HG02970 (cell line): ENCODE measurements around the gene OLIG2.

Experiments
- ATAC-seq: cut with Tn5 transposase; IDR thresholded peaks from one replicate; pipeline ENCODE4 v1.9.1; 2021; ENCODE audit warnings: mild to moderate bottlenecking, moderate library complexity, moderate number of reproducible peaks; ENCODE audit not compliant: unreplicated experiment, low FRiP score

OLIG2 gene

DNA sequence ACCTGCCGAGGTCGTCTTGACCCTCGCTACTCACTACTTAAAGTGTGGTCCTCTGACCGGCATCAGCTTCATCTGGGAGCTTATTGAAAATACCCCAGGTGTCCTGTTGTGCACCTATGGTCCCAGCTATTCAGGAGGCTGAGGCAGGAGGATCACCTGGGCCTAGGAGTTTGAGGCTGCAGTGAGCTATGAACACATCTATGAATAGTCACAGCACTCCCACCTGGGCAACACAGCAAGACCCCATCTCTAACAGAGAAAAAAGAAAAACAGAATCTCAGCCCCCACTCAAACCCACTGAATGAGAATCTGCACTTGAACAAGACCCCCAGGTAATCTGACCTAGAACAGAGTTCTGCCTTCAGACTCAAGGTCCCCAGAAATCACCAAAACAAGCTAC, 35.5 kb downstream of the OLIG2 start:
- no peak for ATAC-seq

DNA sequence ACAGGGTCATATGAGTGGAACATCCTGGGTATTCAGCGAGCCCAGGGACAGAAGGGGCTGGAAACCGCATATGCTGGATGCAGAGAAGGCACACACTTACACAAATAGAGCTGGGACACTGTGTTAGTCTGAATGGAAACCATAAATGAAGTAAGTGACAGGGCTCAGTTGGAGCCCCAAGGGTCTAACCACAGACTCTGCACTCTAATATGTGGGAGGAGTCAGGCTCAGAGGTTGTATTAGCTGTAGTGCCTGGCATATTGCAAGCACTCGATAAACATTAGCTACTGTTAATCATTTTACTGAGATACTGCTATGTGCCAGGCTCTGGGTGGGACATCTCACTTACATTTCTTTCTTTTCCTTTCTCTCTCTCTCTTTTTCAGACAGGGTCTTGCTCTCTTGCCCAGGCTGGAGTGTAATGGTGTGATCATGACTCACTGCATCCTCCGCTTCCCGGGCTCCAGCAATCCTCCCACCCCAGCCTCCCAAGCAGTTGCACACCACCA, 37.7 kb downstream of the OLIG2 start:
- no peak for ATAC-seq

DNA sequence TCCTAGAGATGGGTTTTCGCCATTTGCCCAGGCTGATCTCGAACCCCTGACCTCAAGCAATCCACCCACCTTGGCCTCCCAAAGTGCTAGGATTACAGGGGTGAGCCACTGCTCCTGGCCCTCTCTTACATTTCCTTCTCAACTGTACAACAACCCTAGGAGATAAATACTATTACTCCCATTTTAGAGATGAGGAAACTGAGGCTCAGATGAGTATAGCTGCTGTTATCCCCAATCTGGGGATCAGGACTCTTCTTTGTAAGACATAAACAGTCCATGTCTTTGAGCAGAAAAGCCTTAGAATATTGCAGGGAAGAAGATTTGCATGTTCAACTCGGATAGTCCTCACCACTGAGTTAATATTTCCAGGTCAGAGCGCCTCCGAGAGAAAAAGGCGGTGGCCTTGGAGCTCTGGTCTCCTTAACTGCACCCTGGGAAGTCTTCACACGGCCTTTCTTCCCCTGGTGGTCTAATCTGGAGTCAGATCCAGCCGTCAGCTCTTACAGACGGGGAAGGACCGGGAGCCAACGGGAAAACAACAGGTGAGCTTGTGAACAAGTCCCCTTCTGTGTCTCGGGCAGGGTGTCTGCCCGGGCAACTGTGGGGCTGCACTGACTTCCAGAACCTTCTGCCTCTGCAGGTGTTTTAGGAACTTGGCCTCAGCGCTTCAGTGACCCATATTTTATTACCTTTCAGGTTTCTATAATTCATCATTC, 38.3 kb downstream of the OLIG2 start:
- ATAC-seq, result no peak

DNA sequence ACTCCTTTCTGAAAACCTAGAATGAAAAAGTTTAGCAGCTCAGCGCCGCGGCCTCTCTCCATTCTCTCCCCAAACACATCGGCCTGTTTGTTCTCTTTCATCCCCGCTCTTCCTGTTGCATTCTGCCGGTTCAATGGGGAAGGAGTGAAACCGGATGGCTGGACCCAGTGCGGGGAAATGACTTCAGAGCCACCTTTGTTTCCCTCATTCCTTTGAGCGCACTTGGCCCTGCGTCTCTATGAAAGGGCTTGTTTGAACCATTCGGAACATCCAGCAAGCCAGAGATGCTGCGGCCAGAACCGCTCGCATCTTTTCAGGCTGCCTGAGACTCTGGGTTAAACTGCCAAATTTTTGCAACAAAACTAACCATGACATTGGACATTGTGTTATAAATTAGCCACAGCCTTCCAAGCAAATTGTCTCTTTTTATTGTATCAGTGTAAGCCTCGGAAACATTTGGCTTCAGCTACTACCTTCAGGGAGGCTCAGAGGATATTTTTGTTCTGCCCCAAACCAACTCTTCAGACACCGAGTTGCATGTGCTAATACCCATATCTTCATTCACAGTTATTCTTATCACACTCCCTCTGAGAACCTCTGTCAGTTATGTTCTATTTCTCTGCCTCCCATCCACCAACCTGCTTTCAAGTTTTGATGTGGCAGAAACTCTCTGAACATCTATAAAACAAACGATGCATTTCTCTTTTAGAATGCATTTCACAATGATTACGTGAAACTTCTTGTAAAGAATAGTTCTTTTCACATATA, 39.1 kb downstream of the OLIG2 start:
- no peak for ATAC-seq

DNA sequence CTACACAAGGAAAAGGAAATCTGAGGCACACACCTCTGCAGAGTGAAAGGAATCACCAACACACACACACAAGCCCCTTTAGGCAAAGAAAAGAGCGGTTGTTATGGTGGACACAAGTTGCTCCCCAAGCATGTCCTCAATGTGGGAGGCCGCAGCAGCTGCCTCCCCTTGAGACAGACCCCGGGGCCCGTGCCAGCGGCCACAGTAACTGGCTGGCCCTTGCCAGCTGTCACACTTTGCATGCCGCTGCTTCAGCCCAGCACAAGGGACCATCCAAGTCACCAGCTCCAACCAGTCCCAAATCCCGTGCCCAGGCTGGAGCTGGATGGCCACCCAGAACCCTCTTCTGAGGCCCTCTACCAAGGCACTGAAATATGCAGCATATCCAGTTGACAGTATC, 41.3 kb downstream of the OLIG2 start:
- no peak for ATAC-seq

DNA sequence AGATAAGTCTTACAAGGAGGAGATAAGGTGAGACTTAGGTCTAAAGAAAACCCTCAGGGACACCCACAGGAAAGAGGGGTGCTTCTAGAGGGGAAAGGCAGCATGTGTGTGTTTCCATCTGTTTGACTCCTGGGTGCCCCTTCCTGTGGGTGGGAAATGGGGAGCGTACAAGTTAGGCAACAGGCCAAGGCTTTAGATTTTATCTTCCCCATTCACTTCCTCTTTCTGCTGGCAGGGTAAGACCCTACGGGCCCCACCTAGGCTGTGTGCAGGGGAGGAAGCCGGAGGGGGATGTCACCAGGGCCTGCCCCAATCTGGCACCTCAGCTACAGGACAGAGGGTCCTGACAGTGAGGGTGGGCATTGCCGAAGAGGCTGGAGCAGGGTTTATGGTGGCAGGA, 41.7 kb downstream of the OLIG2 start:
- no peak for ATAC-seq

DNA sequence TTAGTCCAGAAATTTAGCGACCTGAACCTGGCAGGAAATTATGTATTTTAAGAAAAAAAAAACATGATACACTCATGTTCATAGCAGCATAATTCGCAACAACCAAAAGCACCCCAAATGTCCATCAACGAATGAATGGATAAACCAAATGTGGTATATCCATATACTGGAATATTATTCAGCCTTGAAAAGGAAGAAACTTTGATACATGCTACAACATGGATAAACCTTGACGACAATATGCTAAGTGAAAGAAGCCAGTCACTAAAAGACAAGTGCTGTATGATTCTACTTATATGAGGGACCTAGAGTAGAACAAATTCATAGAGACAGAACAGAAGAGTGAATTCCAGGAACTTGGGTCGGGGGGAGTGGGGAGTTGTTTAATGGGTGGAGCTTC, 43.5 kb downstream of the OLIG2 start:
- ATAC-seq, result no peak

DNA sequence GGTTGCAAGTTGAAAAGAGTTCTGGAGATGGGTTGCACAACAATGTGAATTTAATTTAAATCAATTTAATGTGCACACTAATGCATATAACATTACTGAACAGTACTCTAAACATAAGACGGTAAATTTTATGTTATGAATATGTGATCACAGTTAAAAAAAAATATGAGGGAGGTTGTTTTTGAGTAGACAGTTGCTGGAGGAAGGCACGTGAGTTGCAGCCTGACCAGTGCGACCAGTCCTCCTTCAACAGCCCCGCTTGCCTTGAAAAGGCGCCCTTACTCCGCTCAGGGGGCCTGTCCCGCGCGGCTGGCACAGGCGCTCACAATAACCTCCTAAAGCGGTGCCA, 43.9 kb downstream of the OLIG2 start:
- ATAC-seq, result no peak

DNA sequence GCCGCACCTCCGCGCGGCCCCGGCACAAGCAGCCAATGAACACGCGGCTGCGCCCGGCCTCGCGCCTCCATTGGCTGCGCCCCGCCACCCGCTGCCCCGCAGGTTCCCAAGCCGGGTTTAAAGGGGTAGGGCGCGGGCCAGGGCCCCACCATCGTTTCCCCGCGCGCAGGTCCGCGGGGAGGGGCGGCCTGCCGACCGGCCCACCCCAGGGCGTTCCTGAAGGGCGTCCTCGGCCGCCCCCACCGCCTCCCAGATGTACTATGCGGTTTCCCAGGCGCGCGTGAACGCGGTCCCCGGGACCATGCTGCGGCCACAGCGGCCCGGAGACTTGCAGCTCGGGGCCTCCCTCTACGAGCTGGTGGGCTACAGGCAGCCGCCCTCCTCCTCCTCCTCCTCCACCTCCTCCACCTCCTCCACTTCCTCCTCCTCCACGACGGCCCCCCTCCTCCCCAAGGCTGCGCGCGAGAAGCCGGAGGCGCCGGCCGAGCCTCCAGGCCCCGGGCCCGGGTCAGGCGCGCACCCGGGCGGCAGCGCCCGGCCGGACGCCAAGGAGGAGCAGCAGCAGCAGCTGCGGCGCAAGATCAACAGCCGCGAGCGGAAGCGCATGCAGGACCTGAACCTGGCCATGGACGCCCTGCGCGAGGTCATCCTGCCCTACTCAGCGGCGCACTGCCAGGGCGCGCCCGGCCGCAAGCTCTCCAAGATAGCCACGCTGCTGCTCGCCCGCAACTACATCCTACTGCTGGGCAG, 44.4 kb downstream of the OLIG2 start, which contains the start of gene OLIG1:
TSS of gene OLIG1 (plus strand) at position 148 of the 750 bp plus-strand sequence. CDS start at position 254, 106 bp downstream.
- ATAC-seq, result no peak

DNA sequence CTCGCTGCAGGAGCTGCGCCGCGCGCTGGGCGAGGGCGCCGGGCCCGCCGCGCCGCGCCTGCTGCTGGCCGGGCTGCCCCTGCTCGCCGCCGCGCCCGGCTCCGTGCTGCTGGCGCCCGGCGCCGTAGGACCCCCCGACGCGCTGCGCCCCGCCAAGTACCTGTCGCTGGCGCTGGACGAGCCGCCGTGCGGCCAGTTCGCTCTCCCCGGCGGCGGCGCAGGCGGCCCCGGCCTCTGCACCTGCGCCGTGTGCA, 44.9 kb downstream of the OLIG2 start:
- no peak for ATAC-seq

DNA sequence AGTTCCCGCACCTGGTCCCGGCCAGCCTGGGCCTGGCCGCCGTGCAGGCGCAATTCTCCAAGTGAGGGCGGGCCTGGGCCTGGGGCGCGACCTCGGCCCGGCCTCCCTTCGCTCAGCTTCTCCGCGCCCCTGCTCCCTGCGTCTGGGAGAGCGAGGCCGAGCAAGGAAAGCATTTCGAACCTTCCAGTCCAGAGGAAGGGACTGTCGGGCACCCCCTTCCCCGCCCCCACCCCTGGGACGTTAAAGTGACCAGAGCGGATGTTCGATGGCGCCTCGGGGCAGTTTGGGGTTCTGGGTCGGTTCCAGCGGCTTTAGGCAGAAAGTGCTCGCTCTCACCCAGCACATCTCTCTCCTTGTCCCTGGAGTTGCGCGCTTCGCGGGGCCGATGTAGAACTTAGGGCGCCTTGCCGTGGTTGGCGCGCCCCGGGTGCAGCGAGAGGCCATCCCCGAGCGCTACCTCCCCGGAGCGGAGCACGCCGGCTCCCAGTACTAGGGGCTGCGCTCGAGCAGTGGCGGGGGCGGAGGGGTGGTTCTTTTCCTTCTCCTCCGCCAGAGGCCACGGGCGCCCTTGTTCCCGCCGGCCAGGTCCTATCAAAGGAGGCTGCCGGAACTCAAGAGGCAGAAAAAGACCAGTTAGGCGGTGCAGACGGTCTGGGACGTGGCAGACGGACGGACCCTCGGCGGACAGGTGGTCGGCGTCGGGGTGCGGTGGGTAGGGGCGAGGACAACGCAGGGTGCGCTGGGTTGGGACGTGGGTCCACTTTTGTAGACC, 45.4 kb downstream of the OLIG2 start:
- no peak for ATAC-seq

DNA sequence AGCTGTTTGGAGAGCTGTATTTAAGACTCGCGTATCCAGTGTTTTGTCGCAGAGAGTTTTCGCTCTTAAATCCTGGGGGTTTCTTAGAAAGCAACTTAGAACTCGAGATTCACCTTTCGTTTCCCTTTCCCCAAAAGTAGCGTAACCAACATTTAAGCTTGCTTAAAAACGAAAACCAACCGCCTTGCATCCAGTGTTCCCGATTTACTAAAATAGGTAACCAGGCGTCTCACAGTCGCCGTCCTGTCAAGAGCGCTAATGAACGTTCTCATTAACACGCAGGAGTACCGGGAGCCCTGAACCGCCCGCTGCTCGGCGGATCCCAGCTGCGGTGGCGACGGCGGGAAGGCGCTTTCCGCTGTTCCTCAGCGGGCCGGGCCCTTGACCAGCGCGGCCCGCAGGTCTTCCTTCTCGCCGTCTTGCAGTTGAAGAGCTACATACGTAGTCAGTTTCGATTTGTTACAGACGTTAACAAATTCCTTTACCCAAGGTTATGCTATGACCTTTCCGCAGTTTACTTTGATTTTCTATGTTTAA, 46.1 kb downstream of the OLIG2 start:
- ATAC-seq, result no peak

DNA sequence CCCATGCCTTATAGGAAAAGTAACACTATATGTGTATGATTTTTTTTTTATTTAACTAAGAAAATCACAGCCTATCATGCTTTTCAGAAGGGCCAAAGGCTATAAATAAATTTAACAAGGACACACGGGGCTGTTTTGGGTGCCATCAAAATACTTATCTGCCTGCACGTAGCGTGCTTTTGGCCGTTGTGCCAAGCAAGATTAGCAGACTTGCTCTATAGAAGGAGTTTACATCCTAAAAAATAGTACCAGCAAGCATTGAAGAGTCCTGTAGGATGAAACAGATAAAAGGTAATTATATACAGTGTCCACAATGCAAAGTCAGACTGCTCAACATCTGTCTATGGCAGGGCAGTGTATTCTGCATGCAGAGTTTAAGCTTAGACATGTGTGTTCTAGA, 47.9 kb downstream of the OLIG2 start:
- ATAC-seq, result no peak

DNA sequence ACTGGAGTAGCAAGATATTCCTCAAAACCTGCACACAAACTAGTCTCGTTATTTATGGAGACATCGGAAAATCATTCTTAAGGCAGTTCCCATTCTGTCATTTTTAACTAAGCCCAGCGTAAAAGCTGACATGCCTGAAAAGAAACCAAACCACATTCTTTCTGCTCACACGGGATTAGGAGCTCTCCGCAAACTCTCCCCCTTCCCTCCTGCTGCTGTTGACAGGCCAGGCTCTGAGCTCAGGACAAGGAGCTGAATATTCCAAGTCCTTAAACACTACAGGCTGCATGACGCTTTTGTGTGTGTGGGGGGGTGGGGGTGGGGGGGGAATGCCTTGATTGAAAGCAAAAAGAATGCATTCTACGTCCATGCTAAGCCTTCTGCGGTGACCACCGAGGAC, 49.4 kb downstream of the OLIG2 start:
- ATAC-seq, result no peak

DNA sequence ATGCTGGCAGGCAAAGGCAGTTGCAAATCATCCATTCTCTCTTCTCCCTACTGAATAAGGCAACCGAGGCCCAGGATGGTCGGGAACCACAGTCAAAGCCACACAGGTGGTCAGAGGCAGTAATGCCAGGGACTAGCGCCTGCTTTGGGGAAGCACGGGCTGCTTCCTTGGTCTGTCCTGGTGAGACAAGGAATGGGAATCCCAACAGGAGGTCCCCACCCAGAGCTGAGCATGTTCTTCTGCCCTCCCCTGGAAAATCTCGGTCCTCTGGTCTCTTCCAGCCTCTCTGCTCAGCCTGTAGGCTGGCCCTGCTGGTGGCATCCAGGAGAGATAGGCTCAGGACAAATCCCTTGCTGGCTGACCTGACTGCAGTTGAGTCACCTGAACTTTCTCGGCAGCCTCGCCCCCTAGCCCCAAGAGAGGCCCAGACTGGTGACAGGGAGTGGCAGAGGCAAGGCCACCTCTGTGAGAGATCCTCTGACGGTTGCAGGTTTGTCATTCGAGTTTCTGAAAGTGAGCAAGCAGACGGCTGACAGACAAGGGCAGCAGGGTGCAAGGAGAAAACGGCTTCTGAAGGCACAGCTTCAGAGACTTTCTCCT, 50.0 kb downstream of the OLIG2 start:
- ATAC-seq, result no peak

DNA sequence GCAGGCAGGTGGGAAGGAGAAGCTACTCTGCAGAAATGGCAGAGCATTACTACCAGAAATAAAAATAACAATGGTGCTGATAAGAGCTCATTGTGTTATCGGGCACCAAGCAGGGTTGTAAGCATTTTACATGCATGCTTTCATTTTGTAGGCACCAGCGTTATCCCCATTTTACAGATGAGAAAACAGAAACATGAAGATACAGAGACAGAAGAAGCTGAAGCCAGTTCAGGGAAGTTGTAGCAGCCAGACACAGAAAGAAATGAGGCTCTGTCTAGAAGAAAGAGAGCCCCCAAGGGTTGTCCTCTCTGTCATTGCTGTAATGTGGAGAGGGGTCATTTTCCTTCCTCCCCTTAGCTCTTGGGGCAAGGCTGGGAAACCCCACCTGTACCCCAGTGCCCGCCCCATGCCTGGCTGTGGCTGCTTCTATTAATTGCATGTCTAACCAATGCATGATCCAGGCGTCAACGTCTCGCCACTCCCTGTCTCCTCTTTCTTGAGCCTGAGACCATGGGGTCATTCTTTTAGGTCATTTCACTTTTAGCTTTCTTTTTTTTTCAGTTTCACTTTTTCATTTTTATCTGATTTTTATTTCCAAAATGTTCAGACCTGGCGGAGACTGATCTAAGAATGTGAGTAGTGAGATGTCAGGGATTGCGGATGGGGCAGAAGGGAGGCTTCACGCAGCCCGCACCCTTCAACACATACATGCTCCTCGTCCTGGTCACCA, 51.0 kb downstream of the OLIG2 start:
- no peak for ATAC-seq
